K562 (cell line): ENCODE data around the gene CCDC187. TPM values are rescaled to one million over a fixed set of nuclear protein-coding genes. Genes with fewer than 3 reads are reported as not detected.

Source experiments
- ATAC-seq: fragments of 200-7000 bp; cut with Tn5 transposase; 3 replicates; pipeline ENCODE4 v1.9.1; 2020; ENCODE audit warnings: moderate library complexity
- BruUV-seq: library from RNA; stranded (reverse); fragments of 400-500 nt; replicated peaks from 2 replicates; lab custom pipeline; 2021; lab: Mats Ljungman, UMichigan
- CTCF ChIA-PET: fragments of 300-600 bp; formaldehyde crosslinking; extraction: SDS; loops from one replicate; lab custom pipeline; 2021; ENCODE audit warnings: low intra/inter-chr PET ratio; lab: Yijun Ruan, JAX
- POLR2A ChIA-PET: fragments of 300-600, 350-650 bp; sonication (Branson Sonifier 250); formaldehyde crosslinking; extraction: SDS; loops from one replicate; lab custom pipeline; 2021; ENCODE audit warnings: antibody characterized with exemption, inconsistent platforms; lab: Yijun Ruan, JAX
- DNase-seq, 4 experiments: peaks; one replicate each; pipeline versions ENCODE4 v3.0.0 to v3.0.0-alpha.2; 2011 to 2018; ENCODE audit warnings: low spot score in 3 of 4, mixed read lengths in 3 of 4; ENCODE audit errors: extremely low read depth in 1 of 4
- FAIRE-seq: peaks from 2 replicates; lab custom pipeline; 2011; peaks lifted over from hg19 to GRCh38; lab: Jason Lieb, UNC
- H2AFZ ChIP-seq: 2 replicates; pipeline ENCODE4 v1.6.0; 2011; ENCODE audit warnings: low read depth, low read length, control low read depth, inconsistent platforms
- H3K27ac ChIP-seq: fragments of 200-600 bp; 3 replicates; pipeline ENCODE4 v1.8.0; 2011; ENCODE audit warnings: low read depth, mild to moderate bottlenecking, control low read depth, inconsistent platforms, low read length, moderate library complexity, mixed read lengths; ENCODE audit errors: extremely low read depth
- H3K27me3 ChIP-seq, 2 experiments: fragments of 300-600 bp in 1 of 2; 2 replicates in 1 of 2; 3 replicates in 1 of 2; pipeline versions ENCODE4 v1.6.0 to v1.8.0; 2011; ENCODE audit warnings: inconsistent platforms in 2 of 2, low read length in 2 of 2, mild to moderate bottlenecking in 1 of 2, mixed read lengths in 1 of 2, moderate library complexity in 1 of 2; ENCODE audit not compliant: control insufficient read depth in 2 of 2, insufficient read depth in 2 of 2
- H3K36me3 ChIP-seq: fragments of 300-600 bp; 3 replicates; pipeline ENCODE4 v1.8.0; 2011; ENCODE audit warnings: mild to moderate bottlenecking, low read length, inconsistent platforms; ENCODE audit not compliant: control insufficient read depth, insufficient read depth
- H3K4me1 ChIP-seq, 2 experiments: fragments of 200-600 bp in 1 of 2; replicated peaks in 1 of 2; 2 replicates in 1 of 2; 3 replicates in 1 of 2; pipeline versions ENCODE4 v1.5.1 to v1.8.0; 2011; ENCODE audit warnings: inconsistent platforms in 2 of 2, low read length in 2 of 2, mild to moderate bottlenecking in 1 of 2, mixed read lengths in 1 of 2, moderate library complexity in 1 of 2; ENCODE audit not compliant: control insufficient read depth in 2 of 2, insufficient read depth in 2 of 2
- H3K4me2 ChIP-seq: 2 replicates; pipeline ENCODE4 v1.6.1; 2011; ENCODE audit warnings: low read length, control low read depth, inconsistent platforms, mixed read lengths; ENCODE audit not compliant: insufficient read depth
- H3K4me3 ChIP-seq: fragments of 200-600 bp; sonication (generic), shearing (Covaris generic); 2 replicates; pipeline ENCODE4 v1.5.1; 2016; ENCODE audit warnings: control low read depth, inconsistent platforms
- H3K79me2 ChIP-seq: fragments of 200-600 bp; 3 replicates; pipeline ENCODE4 v1.8.0; 2011; ENCODE audit warnings: low read length, inconsistent platforms; ENCODE audit not compliant: control insufficient read depth, insufficient read depth
- H3K9ac ChIP-seq, 2 experiments: 2 replicates each; pipeline versions ENCODE4 v1.6.0 to v1.6.1; 2011; ENCODE audit warnings: low read depth in 2 of 2, low read length in 2 of 2, control low read depth in 1 of 2, inconsistent platforms in 1 of 2, mild to moderate bottlenecking in 1 of 2, mixed read lengths in 1 of 2; ENCODE audit not compliant: insufficient read depth in 1 of 2
- H3K9me1 ChIP-seq: one replicate; pipeline ENCODE4 v1.6.0; 2011; ENCODE audit warnings: inconsistent platforms, mild to moderate bottlenecking, low read length, moderate library complexity; ENCODE audit not compliant: control insufficient read depth, insufficient read depth
- H3K9me3 ChIP-seq: replicated peaks from 2 replicates; pipeline ENCODE4 v1.5.1; 2011; ENCODE audit warnings: low read depth, low read length, inconsistent platforms; ENCODE audit not compliant: control insufficient read depth, insufficient read depth
- H4K20me1 ChIP-seq: replicated peaks from 2 replicates; pipeline ENCODE4 v1.6.1; 2011; ENCODE audit warnings: low read length, inconsistent platforms, mixed read lengths; ENCODE audit not compliant: control insufficient read depth, insufficient read depth
- ASH1L ChIP-seq: fragments of 450-650 bp; IDR thresholded peaks from 2 replicates; pipeline ENCODE4 v1.6.1; 2018; ENCODE audit warnings: borderline replicate concordance, mild to moderate bottlenecking, low read depth; ENCODE audit not compliant: partially characterized antibody
- CC2D1A ChIP-seq: fragments of 450-650 bp; IDR thresholded peaks from 2 replicates; pipeline ENCODE4 v1.6.1; 2017; ENCODE audit warnings: mild to moderate bottlenecking
- NRF1 ChIP-seq, 2 experiments: fragments of 450-650 bp; IDR thresholded peaks in 1 of 2; conservative IDR thresholded peaks in 1 of 2; 2 replicates each; pipeline ENCODE4 v1.6.1; 2014; ENCODE audit warnings: mild to moderate bottlenecking in 2 of 2
- POLR2B ChIP-seq: fragments of 450-650 bp; IDR thresholded peaks from 2 replicates; pipeline ENCODE4 v1.6.1; 2018; ENCODE audit warnings: low read depth; ENCODE audit not compliant: partially characterized antibody
- PTRF ChIP-seq: fragments of 450-650 bp; IDR thresholded peaks from 2 replicates; pipeline ENCODE4 v1.6.1; 2016; ENCODE audit warnings: mild to moderate bottlenecking, missing genetic modification characterization, missing compliant biosample characterization
- PYGO2 ChIP-seq: fragments of 450-650 bp; IDR thresholded peaks from 2 replicates; pipeline ENCODE4 v1.6.1; 2016; ENCODE audit warnings: mild to moderate bottlenecking, missing genetic modification characterization, moderate library complexity, missing compliant biosample characterization
- SMARCC2 ChIP-seq: fragments of 450-650 bp; IDR thresholded peaks from 2 replicates; pipeline ENCODE4 v1.6.1; 2017; ENCODE audit warnings: antibody characterized with exemption, moderate library complexity, mild to moderate bottlenecking, low read depth
- TBP ChIP-seq: optimal IDR thresholded peaks from 2 replicates; pipeline ENCODE3; 2011; ENCODE audit warnings: low read depth, low read length, improper control_type of control experiment
- WGBS: fragments of 100-300 bp; shearing (Covaris generic); methylation state at CpG from one replicate; pipeline ENCODE4 v1.1.6; 2016; ENCODE audit warnings: low coverage, mixed read lengths; ENCODE audit not compliant: insufficient coverage; ENCODE audit errors: missing lambda C conversion rate; 5-methylcytosine and 5-hydroxymethylcytosine counted together
- in situ Hi-C: fragments of 300-500 bp; cut with MboI; formaldehyde crosslinking; loops from 4 replicates; pipeline ENCODE4 v1.15.0; 2018; ENCODE audit warnings: inconsistent platforms, mixed read lengths
- intact Hi-C: fragments of 100-400 bp; cut with micrococcal nuclease; formaldehyde crosslinking; loops from 2 replicates; pipeline ENCODE4 v1.14.2; 2022
- polyA plus RNA-seq, 8 experiments: library from polyadenylated mRNA; depleted of rRNA in 4 of 8; stranded (reverse) in 5 of 8; unstranded in 3 of 8; fragments of >200 nt; fragmentation: Nextera tagmentation in 2 of 8; fragmentation: Illumina TruSeq in 1 of 8; extraction: Ambion mirVana in 2 of 8; extraction: Trizol in 1 of 8; gene quantifications; 2 replicates each; pipeline versions ENCODE4 v1.2.1 to v1.2.3, GENCODE V29; 2011 to 2014; ENCODE audit warnings: inconsistent platforms in 1 of 8, missing spikeins in 1 of 8
- total RNA-seq, 7 experiments: library from RNA; depleted of rRNA in 6 of 7; stranded (reverse); fragments of >200 nt in 6 of 7; fragmentation: Illumina TruSeq in 2 of 7; extraction: Trizol in 2 of 7; gene quantifications; 2 replicates each; pipeline versions ENCODE4 v1.2.1 to v1.2.3, GENCODE V29; 2011 to 2021; ENCODE audit warnings: low replicate concordance in 1 of 7
- TF ChIP-seq, protein P1 (sequence below), 2 experiments: IDR thresholded peaks; 2 replicates each; pipeline ENCODE4 v1.6.1; 2012; ENCODE audit warnings: improper control_type of control experiment in 2 of 2, low read depth in 2 of 2, low read length in 2 of 2, borderline replicate concordance in 1 of 2
- TF ChIP-seq, protein P2 (sequence below), 3 experiments: IDR thresholded peaks in 2 of 3; conservative IDR thresholded peaks in 1 of 3; 2 replicates each; pipeline ENCODE4 v1.5.1; 2011 to 2012; ENCODE audit warnings: low read length in 3 of 3, mild to moderate bottlenecking in 3 of 3, control low read depth in 2 of 3, improper control_type of control experiment in 1 of 3, inconsistent platforms in 1 of 3, low read depth in 1 of 3, mixed read lengths in 1 of 3, moderate library complexity in 1 of 3; ENCODE audit not compliant: insufficient read depth in 2 of 3

CCDC187 gene
- total and polyA plus RNA-seq, 9 of the 15 experiments (the other 6 are each of a cell fraction or from before 2014, with no cell fraction given): not detected

DNA sequence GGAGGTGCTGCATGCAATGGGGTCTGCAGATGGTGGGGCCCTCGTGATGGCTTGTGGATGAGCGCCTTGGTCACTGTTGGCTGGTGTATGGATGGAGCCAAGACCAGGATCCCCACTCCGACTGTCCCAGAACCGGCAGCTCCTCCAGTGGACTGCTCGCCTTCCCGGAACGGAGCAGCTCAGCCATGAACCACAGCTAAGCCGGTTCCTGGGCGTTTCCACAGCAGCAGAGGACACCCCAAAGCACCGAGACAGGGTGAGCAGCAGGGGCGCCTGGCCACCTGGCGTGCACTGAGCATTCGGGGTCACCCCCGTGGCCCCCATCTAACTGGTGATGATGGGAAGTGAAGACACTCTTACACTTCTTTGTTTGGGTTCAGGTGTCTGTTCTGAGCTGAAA lies 26.1 kb downstream of the CCDC187 start:
- no peak overlapping the region for H3K9ac ChIP-seq
- H3K4me1 ChIP-seq: peaks cover 0 to 42% of the 10 kb centered on the region in 2 experiments; a peak in 2 of 5 replicates
- intact Hi-C loops: no loop called here
- H4K20me1 ChIP-seq: peaks cover 13% of the 10 kb centered on the region; the same call in 1 of the 2 replicates
- no peak for FAIRE-seq
- H3K79me2 ChIP-seq: no peaks in the 10 kb centered on the region
- peaks cover 51 to 71% of the 10 kb centered on the region in 2 experiments for H3K27me3 ChIP-seq
- 4% methylated on average over 14 of the region's 14 CpGs for WGBS
- no peak overlapping the region for H2AFZ ChIP-seq
- H3K9me3 ChIP-seq: no peaks in the 10 kb centered on the region; the same call in 1 of the 2 replicates
- no peak overlapping the region for H3K4me3 ChIP-seq
- no TSS peak for BruUV-seq
- TF ChIP-seq SMARCC2: no peak
- TF ChIP-seq NRF1 (conservative IDR thresholded peaks at IDR 0.05 in 1 of 2, IDR thresholded peaks at IDR 0.05 in 1 of 2): no peak
- no peak for TF ChIP-seq PTRF (tag)
- no peak for TF ChIP-seq TBP
- TF ChIP-seq, protein P1, sequence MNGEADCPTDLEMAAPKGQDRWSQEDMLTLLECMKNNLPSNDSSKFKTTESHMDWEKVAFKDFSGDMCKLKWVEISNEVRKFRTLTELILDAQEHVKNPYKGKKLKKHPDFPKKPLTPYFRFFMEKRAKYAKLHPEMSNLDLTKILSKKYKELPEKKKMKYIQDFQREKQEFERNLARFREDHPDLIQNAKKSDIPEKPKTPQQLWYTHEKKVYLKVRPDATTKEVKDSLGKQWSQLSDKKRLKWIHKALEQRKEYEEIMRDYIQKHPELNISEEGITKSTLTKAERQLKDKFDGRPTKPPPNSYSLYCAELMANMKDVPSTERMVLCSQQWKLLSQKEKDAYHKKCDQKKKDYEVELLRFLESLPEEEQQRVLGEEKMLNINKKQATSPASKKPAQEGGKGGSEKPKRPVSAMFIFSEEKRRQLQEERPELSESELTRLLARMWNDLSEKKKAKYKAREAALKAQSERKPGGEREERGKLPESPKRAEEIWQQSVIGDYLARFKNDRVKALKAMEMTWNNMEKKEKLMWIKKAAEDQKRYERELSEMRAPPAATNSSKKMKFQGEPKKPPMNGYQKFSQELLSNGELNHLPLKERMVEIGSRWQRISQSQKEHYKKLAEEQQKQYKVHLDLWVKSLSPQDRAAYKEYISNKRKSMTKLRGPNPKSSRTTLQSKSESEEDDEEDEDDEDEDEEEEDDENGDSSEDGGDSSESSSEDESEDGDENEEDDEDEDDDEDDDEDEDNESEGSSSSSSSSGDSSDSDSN (IDR thresholded peaks at IDR 0.05; ENCODE audit: borderline replicate concordance in 1 of 2, low read depth in 2 of 2, low read length in 2 of 2): 0 out of 4 replicates have a peak, but pooled peaks of 1 of the 2 experiments have one; percentile 25
- TF ChIP-seq POLR2B: no peak
- no peak for TF ChIP-seq CC2D1A
- no peak for TF ChIP-seq PYGO2 (tag)
- no peak for TF ChIP-seq ASH1L
- TF ChIP-seq, protein P2, sequence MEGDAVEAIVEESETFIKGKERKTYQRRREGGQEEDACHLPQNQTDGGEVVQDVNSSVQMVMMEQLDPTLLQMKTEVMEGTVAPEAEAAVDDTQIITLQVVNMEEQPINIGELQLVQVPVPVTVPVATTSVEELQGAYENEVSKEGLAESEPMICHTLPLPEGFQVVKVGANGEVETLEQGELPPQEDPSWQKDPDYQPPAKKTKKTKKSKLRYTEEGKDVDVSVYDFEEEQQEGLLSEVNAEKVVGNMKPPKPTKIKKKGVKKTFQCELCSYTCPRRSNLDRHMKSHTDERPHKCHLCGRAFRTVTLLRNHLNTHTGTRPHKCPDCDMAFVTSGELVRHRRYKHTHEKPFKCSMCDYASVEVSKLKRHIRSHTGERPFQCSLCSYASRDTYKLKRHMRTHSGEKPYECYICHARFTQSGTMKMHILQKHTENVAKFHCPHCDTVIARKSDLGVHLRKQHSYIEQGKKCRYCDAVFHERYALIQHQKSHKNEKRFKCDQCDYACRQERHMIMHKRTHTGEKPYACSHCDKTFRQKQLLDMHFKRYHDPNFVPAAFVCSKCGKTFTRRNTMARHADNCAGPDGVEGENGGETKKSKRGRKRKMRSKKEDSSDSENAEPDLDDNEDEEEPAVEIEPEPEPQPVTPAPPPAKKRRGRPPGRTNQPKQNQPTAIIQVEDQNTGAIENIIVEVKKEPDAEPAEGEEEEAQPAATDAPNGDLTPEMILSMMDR (IDR thresholded peaks at IDR 0.05 in 2 of 3, conservative IDR thresholded peaks at IDR 0.05 in 1 of 3; ENCODE audit: insufficient read depth in 2 of 3, low read depth in 1 of 3, low read length in 3 of 3): peak in 2 of 3 experiments; percentile 23 to 33; a peak in 1 of 6 replicates
- POLR2A ChIA-PET: interaction anchor here (0.6 to 1.1 kb wide), 3 partner anchors 10 to 40 kb away, joined by 3 to 5 read pairs (median 3); no protein-coding TSS in a partner anchor
- in situ Hi-C loops: loop anchor here (10.0 kb wide), 1 partner anchor 483 kb away; no protein-coding TSS in a partner anchor
- ATAC-seq: no peak
- no peaks in the 10 kb centered on the region for H3K9me1 ChIP-seq
- CTCF ChIA-PET: no interaction called here
- no peak overlapping the region for H3K4me2 ChIP-seq
- no peak for DNase-seq
- no peaks in the 10 kb centered on the region for H3K36me3 ChIP-seq
- no peak overlapping the region for H3K27ac ChIP-seq
